MM.1S (cell line): ENCODE results near the gene HTN1.
"Not testable (repeated sequence)": the region's sequence is repeated elsewhere in the genome, so short reads cannot be mapped to it uniquely, and the experiment has no call there.

Experiments used
- CTCF ChIP-seq: fragments of 300-600 bp; sonication (generic); IDR thresholded peaks from 2 replicates; pipeline ENCODE4 v1.5.1; 2016; ENCODE audit warnings: antibody characterized with exemption, low read length, mixed read lengths
- EZH2 ChIP-seq: fragments of 300-600 bp; sonication (generic); optimal IDR thresholded peaks from 2 replicates; pipeline ENCODE3; 2017; ENCODE audit warnings: low read depth, mild to moderate bottlenecking, antibody characterized with exemption, low read length, mixed read lengths

- not testable (repeated sequence) for TF ChIP-seq CTCF, EZH2
Measured at GRCh38 chr4:70056534-70056933, 6.3 kb downstream of the HTN1 start.
